Colon (tissue), 2 donors: ENCODE measurements around the gene NFIA.
"Not testable (repeated sequence)": the region's sequence is repeated elsewhere in the genome, so short reads cannot be mapped to it uniquely, and the experiment has no call there.

Experiments
- FAIRE-seq: peaks from 2 replicates; lab custom pipeline; 2012; peaks lifted over from hg19 to GRCh38; lab: Jason Lieb, UNC
- donor health status: control.
- donor health status: control.

The NFIA gene

GRCh38 chr1:61102041-61102440 lies 19.7 kb downstream of the NFIA start:
- no peak for FAIRE-seq

GRCh38 chr1:61102621-61103020 lies 20.3 kb downstream of the NFIA start:
- no peak for FAIRE-seq

- no peak for FAIRE-seq
Observed at GRCh38 chr1:61104220-61104671, 21.9 kb downstream of the NFIA start.

- no peak for FAIRE-seq
Observed at GRCh38 chr1:61107638-61108037, 25.3 kb downstream of the NFIA start.

GRCh38 chr1:61109158-61109557 lies 26.8 kb downstream of the NFIA start:
- no peak for FAIRE-seq

- no peak for FAIRE-seq
Observed at GRCh38 chr1:61109910-61110309, 27.5 kb downstream of the NFIA start.

- no peak for FAIRE-seq
Observed at GRCh38 chr1:61110554-61110953, 28.2 kb downstream of the NFIA start.

GRCh38 chr1:61111084-61112004 lies 29.0 kb downstream of the NFIA start:
- no peak for FAIRE-seq

GRCh38 chr1:61114178-61114870 lies 32.0 kb downstream of the NFIA start:
- FAIRE-seq = peak; percentile 21

GRCh38 chr1:61115436-61115835 lies 33.1 kb downstream of the NFIA start:
- no peak for FAIRE-seq

GRCh38 chr1:61116421-61116820 lies 34.1 kb downstream of the NFIA start:
- FAIRE-seq = no peak

GRCh38 chr1:61117283-61117682 lies 34.9 kb downstream of the NFIA start:
- peak; percentile 45 for FAIRE-seq

- no peak for FAIRE-seq
Observed at GRCh38 chr1:61119085-61119484, 36.7 kb downstream of the NFIA start.

GRCh38 chr1:61120246-61120840 lies 38.0 kb downstream of the NFIA start:
- no peak for FAIRE-seq

- FAIRE-seq = no peak
Observed at GRCh38 chr1:61120998-61121397, 38.6 kb downstream of the NFIA start.

- no peak for FAIRE-seq
Observed at GRCh38 chr1:61121631-61122030, 39.3 kb downstream of the NFIA start.

GRCh38 chr1:61122389-61122788 lies 40.0 kb downstream of the NFIA start:
- FAIRE-seq = no peak

GRCh38 chr1:61123326-61123725 lies 41.0 kb downstream of the NFIA start:
- no peak for FAIRE-seq

GRCh38 chr1:61124078-61124477 lies 41.7 kb downstream of the NFIA start:
- FAIRE-seq = no peak

GRCh38 chr1:61124696-61125095 lies 42.3 kb downstream of the NFIA start:
- no peak for FAIRE-seq

GRCh38 chr1:61125263-61125662 lies 42.9 kb downstream of the NFIA start:
- no peak for FAIRE-seq

- no peak for FAIRE-seq
Observed at GRCh38 chr1:61125895-61126294, 43.5 kb downstream of the NFIA start.

GRCh38 chr1:61126843-61127242 lies 44.5 kb downstream of the NFIA start:
- not testable (repeated sequence) for FAIRE-seq
